Measurements from ENCODE around the gene FOXK1.

Gene FOXK1

GRCh38 chr7:4786015-4786414, 103.9 kb downstream of the FOXK1 start:
- no peaks in the 10 kb centered on the region for H4K20me1 ChIP-seq (ENCODE audit: insufficient read depth)
- no peaks in the 10 kb centered on the region for H3K27me3 ChIP-seq (ENCODE audit: insufficient read depth, low read depth)
- no peaks in the 10 kb centered on the region for H3K4me1 ChIP-seq (ENCODE audit: low read depth, poor library complexity, severe bottlenecking)
- no peak overlapping the region for H3K27ac ChIP-seq
- H3K4me3 ChIP-seq (IDR thresholded peaks at IDR 0.05; ENCODE audit: insufficient read depth, low read depth, low read length), result no peak overlapping the region
- no peak for TF ChIP-seq CTCF (conservative IDR thresholded peaks at IDR 0.05; ENCODE audit: low read depth, low read length)
- H3K36me3 ChIP-seq (ENCODE audit: insufficient read depth), result peaks cover 6% of the 10 kb centered on the region; the same call in 1 of the 2 replicates
- H3K4me2 ChIP-seq, result no peak overlapping the region
- H3K79me2 ChIP-seq (ENCODE audit: insufficient read depth, low read depth), result no peaks in the 10 kb centered on the region
- H3K9ac ChIP-seq, result no peak overlapping the region
- H2AFZ ChIP-seq (ENCODE audit: low read depth), result no peak overlapping the region

GRCh38 chr7:4787541-4787940, 105.4 kb downstream of the FOXK1 start:
- H3K4me3 ChIP-seq (IDR thresholded peaks at IDR 0.05; ENCODE audit: insufficient read depth, low read depth, low read length), result no peak overlapping the region
- H3K27ac ChIP-seq, result no peak overlapping the region
- H4K20me1 ChIP-seq (ENCODE audit: insufficient read depth), result no peaks in the 10 kb centered on the region
- no peaks in the 10 kb centered on the region for H3K79me2 ChIP-seq (ENCODE audit: insufficient read depth, low read depth)
- H3K27me3 ChIP-seq (ENCODE audit: insufficient read depth, low read depth), result no peaks in the 10 kb centered on the region
- H3K9ac ChIP-seq, result no peak overlapping the region
- H3K4me1 ChIP-seq (ENCODE audit: low read depth, poor library complexity, severe bottlenecking), result no peaks in the 10 kb centered on the region
- no peak overlapping the region for H2AFZ ChIP-seq (ENCODE audit: low read depth)
- no peak overlapping the region for H3K4me2 ChIP-seq
- no peak for TF ChIP-seq CTCF (conservative IDR thresholded peaks at IDR 0.05; ENCODE audit: low read depth, low read length)
- no peaks in the 10 kb centered on the region for H3K36me3 ChIP-seq (ENCODE audit: insufficient read depth)

- no peak for TF ChIP-seq CTCF (conservative IDR thresholded peaks at IDR 0.05; ENCODE audit: low read depth, low read length)
- no peak overlapping the region for H3K9ac ChIP-seq
- H3K4me1 ChIP-seq (ENCODE audit: low read depth, poor library complexity, severe bottlenecking), result no peaks in the 10 kb centered on the region
- no peaks in the 10 kb centered on the region for H3K36me3 ChIP-seq (ENCODE audit: insufficient read depth)
- H3K79me2 ChIP-seq (ENCODE audit: insufficient read depth, low read depth), result no peaks in the 10 kb centered on the region
- H3K27me3 ChIP-seq (ENCODE audit: insufficient read depth, low read depth), result no peaks in the 10 kb centered on the region
- no peak overlapping the region for H3K27ac ChIP-seq
- no peak overlapping the region for H2AFZ ChIP-seq (ENCODE audit: low read depth)
- no peak overlapping the region for H3K4me3 ChIP-seq (IDR thresholded peaks at IDR 0.05; ENCODE audit: insufficient read depth, low read depth, low read length)
- no peaks in the 10 kb centered on the region for H4K20me1 ChIP-seq (ENCODE audit: insufficient read depth)
- no peak overlapping the region for H3K4me2 ChIP-seq
Observed at GRCh38 chr7:4787947-4788626, 106.0 kb downstream of the FOXK1 start.

GRCh38 chr7:4788627-4789189, 106.6 kb downstream of the FOXK1 start:
- Histone ChIP-seq H3K4me1 (ENCODE audit: low read depth, poor library complexity, severe bottlenecking) (no peaks in the 10 kb centered on the region), H3K27ac (no peak overlapping the region), H3K9ac (no peak overlapping the region), H3K4me2 (no peak overlapping the region), H3K27me3 (ENCODE audit: insufficient read depth, low read depth) (no peaks in the 10 kb centered on the region), H3K36me3 (ENCODE audit: insufficient read depth) (no peaks in the 10 kb centered on the region), H3K4me3 (IDR thresholded peaks at IDR 0.05; ENCODE audit: insufficient read depth, low read depth, low read length) (no peak overlapping the region), H2AFZ (ENCODE audit: low read depth) (no peak overlapping the region), H3K79me2 (ENCODE audit: insufficient read depth, low read depth) (no peaks in the 10 kb centered on the region), H4K20me1 (ENCODE audit: insufficient read depth) (no peaks in the 10 kb centered on the region)
- TF ChIP-seq CTCF (conservative IDR thresholded peaks at IDR 0.05; ENCODE audit: low read depth, low read length), result no peak
